NCI-H1092 (cell line): Measurements from ENCODE around the gene GAREM1.

Experiments used
- DNase-seq: peaks from one replicate; lab custom pipeline; 2025; lab: John Stamatoyannopoulos, UW

Gene GAREM1

GRCh38 chr18:32424696-32425095 lies 46.0 kb downstream of the GAREM1 start:
- DNase-seq = no peak

GRCh38 chr18:32422978-32423740 lies 47.5 kb downstream of the GAREM1 start:
- no peak for DNase-seq

- DNase-seq = no peak
Measured at GRCh38 chr18:32422201-32422600, 48.5 kb downstream of the GAREM1 start.

GRCh38 chr18:32420084-32420750 lies 50.5 kb downstream of the GAREM1 start:
- no peak for DNase-seq

GRCh38 chr18:32418148-32418547 lies 52.5 kb downstream of the GAREM1 start:
- DNase-seq = no peak

GRCh38 chr18:32405588-32405987 lies 65.1 kb downstream of the GAREM1 start:
- no peak for DNase-seq

- DNase-seq = no peak
Measured at GRCh38 chr18:32401621-32402020, 69.1 kb downstream of the GAREM1 start.

GRCh38 chr18:32393407-32393806 lies 77.3 kb downstream of the GAREM1 start:
- DNase-seq = no peak

- no peak for DNase-seq
Measured at GRCh38 chr18:32391126-32391525, 79.6 kb downstream of the GAREM1 start.

- DNase-seq = peak; percentile 92
Measured at GRCh38 chr18:32389858-32390257, 80.8 kb downstream of the GAREM1 start.

- DNase-seq = no peak
Measured at GRCh38 chr18:32389191-32389590, 81.5 kb downstream of the GAREM1 start.

GRCh38 chr18:32386471-32386870 lies 84.2 kb downstream of the GAREM1 start:
- no peak for DNase-seq

- DNase-seq = no peak
Measured at GRCh38 chr18:32383050-32383819, 87.4 kb downstream of the GAREM1 start.

GRCh38 chr18:32381761-32382160 lies 88.9 kb downstream of the GAREM1 start:
- no peak for DNase-seq

- DNase-seq = no peak
Measured at GRCh38 chr18:32380559-32380958, 90.1 kb downstream of the GAREM1 start.

- DNase-seq = no peak
Measured at GRCh38 chr18:32379891-32380290, 90.8 kb downstream of the GAREM1 start.

- peak; percentile 67 for DNase-seq
Measured at GRCh38 chr18:32378705-32379104, 92.0 kb downstream of the GAREM1 start.

GRCh38 chr18:32373995-32374394 lies 96.7 kb downstream of the GAREM1 start:
- DNase-seq = peak; percentile 64

- DNase-seq = no peak
Measured at GRCh38 chr18:32373505-32373904, 97.2 kb downstream of the GAREM1 start.

GRCh38 chr18:32372381-32373061 lies 98.2 kb downstream of the GAREM1 start:
- peak; percentile 39 for DNase-seq

GRCh38 chr18:32372047-32372380 lies 98.7 kb downstream of the GAREM1 start:
- DNase-seq = no peak

- DNase-seq = no peak
Measured at GRCh38 chr18:32371384-32371783, 99.3 kb downstream of the GAREM1 start.
